SK-N-SH (cell line): ENCODE results near the gene ACER3. TPM values are rescaled to one million over a fixed set of nuclear protein-coding genes. Genes with fewer than 3 reads are reported as not detected.

Experiments
- CTCF ChIA-PET: fragments of 300-600, 350-600 bp; formaldehyde crosslinking; extraction: SDS; loops from one replicate; lab custom pipeline; 2021; lab: Yijun Ruan, JAX
- POLR2A ChIA-PET: fragments of 350-600 bp; sonication (Branson Sonifier 250); formaldehyde crosslinking; extraction: SDS; loops from one replicate; lab custom pipeline; 2020; ENCODE audit warnings: antibody characterized with exemption, inconsistent platforms; lab: Yijun Ruan, JAX
- DNase-seq: peaks from one replicate; pipeline ENCODE4 v3.0.0; 2012
- H2AFZ ChIP-seq: fragments of 200-600 bp; sonication (generic); 2 replicates; pipeline ENCODE4 v1.8.1; 2016; ENCODE audit warnings: antibody characterized with exemption, mild to moderate bottlenecking, low read depth
- H3F3A ChIP-seq: fragments of 200-600 bp; sonication (generic); replicated peaks from 2 replicates; pipeline ENCODE3; 2016; ENCODE audit warnings: antibody characterized with exemption, mild to moderate bottlenecking; ENCODE audit not compliant: insufficient read depth
- H3K27ac ChIP-seq, 2 experiments: fragments of 200-500 bp in 1 of 2; fragments of 200-600 bp in 1 of 2; sonication (Bioruptor generic) in 1 of 2; sonication (generic), shearing (Covaris generic) in 1 of 2; 2 replicates each; pipeline versions ENCODE4 v1.5.1 to v1.6.1; 2014 to 2016; ENCODE audit warnings: low read depth in 2 of 2, inconsistent platforms in 1 of 2, low read length in 1 of 2, mild to moderate bottlenecking in 1 of 2, mixed read lengths in 1 of 2
- H3K27me3 ChIP-seq: fragments of 200-600 bp; sonication (generic), shearing (Covaris generic); 2 replicates; pipeline ENCODE4 v1.6.1; 2016; ENCODE audit warnings: mixed run types; ENCODE audit not compliant: insufficient read depth
- H3K36me3 ChIP-seq, 2 experiments: fragments of 200-500 bp in 1 of 2; fragments of 200-600 bp in 1 of 2; sonication (Bioruptor generic) in 1 of 2; sonication (generic) in 1 of 2; replicated peaks in 1 of 2; 2 replicates each; pipeline versions ENCODE3 to v1.5.1; 2014 to 2016; ENCODE audit warnings: low read length in 1 of 2, mild to moderate bottlenecking in 1 of 2; ENCODE audit not compliant: insufficient read depth in 2 of 2, control insufficient read depth in 1 of 2
- H3K4me1 ChIP-seq, 2 experiments: fragments of 200-500 bp in 1 of 2; fragments of 200-600 bp in 1 of 2; sonication (Bioruptor generic) in 1 of 2; sonication (generic), shearing (Covaris generic) in 1 of 2; 2 replicates each; pipeline versions ENCODE4 v1.5.1 to v1.6.1; 2014 to 2016; ENCODE audit warnings: low read depth in 1 of 2, low read length in 1 of 2, mixed run types in 1 of 2; ENCODE audit not compliant: insufficient read depth in 2 of 2, control insufficient read depth in 1 of 2
- H3K4me2 ChIP-seq: fragments of 200-600 bp; sonication (generic), shearing (Covaris generic); 2 replicates; pipeline ENCODE4 v1.6.1; 2017; ENCODE audit warnings: mixed run types
- H3K4me3 ChIP-seq, 2 experiments: fragments of 200-500 bp in 1 of 2; fragments of 200-600 bp in 1 of 2; sonication (Bioruptor generic) in 1 of 2; sonication (generic), shearing (Covaris generic) in 1 of 2; 2 replicates each; pipeline versions ENCODE4 v1.5.1 to v1.8.1; 2014 to 2016; ENCODE audit warnings: low read depth in 2 of 2, inconsistent platforms in 1 of 2, low read length in 1 of 2, mild to moderate bottlenecking in 1 of 2, mixed read lengths in 1 of 2, moderate library complexity in 1 of 2
- H3K79me2 ChIP-seq: fragments of 200-600 bp; sonication (generic); 2 replicates; pipeline ENCODE4 v1.8.1; 2017; ENCODE audit warnings: mild to moderate bottlenecking; ENCODE audit not compliant: insufficient read depth
- H3K9ac ChIP-seq: fragments of 200-600 bp; sonication (generic); 2 replicates; pipeline ENCODE4 v1.6.1; 2017; ENCODE audit warnings: mixed run types
- H3K9me2 ChIP-seq: fragments of 200-600 bp; sonication (generic); 2 replicates; pipeline ENCODE4 v1.6.1; 2017; ENCODE audit warnings: mixed run types
- H3K9me3 ChIP-seq: fragments of 200-600 bp; sonication (generic); 2 replicates; pipeline ENCODE4 v1.6.1; 2017; ENCODE audit warnings: mixed run types, mild to moderate bottlenecking, moderate library complexity
- H4K20me1 ChIP-seq: fragments of 200-600 bp; sonication (generic); 2 replicates; pipeline ENCODE4 v1.6.1; 2017; ENCODE audit warnings: mild to moderate bottlenecking, mixed run types; ENCODE audit not compliant: insufficient read depth
- CTCF ChIP-seq: fragments of 200-600 bp; sonication (generic); IDR thresholded peaks from 2 replicates; pipeline ENCODE4 v1.6.1; 2017; ENCODE audit warnings: antibody characterized with exemption, mild to moderate bottlenecking, moderate library complexity
- EP300 ChIP-seq, 2 experiments: IDR thresholded peaks; 2 replicates each; pipeline versions ENCODE4 v1.4.0 to v1.6.1; 2012; ENCODE audit warnings: borderline replicate concordance in 1 of 2, low read depth in 1 of 2, low read length in 1 of 2
- IRF3 ChIP-seq: fragments of 150-350 bp; IDR thresholded peaks from 2 replicates; pipeline ENCODE4 v1.6.1; 2016; ENCODE audit warnings: mild to moderate bottlenecking, low read depth, low read length
- MAX ChIP-seq: IDR thresholded peaks from 2 replicates; pipeline ENCODE4 v1.4.0; 2012; ENCODE audit warnings: low read depth
- MXI1 ChIP-seq: IDR thresholded peaks from 2 replicates; pipeline ENCODE4 v1.6.1; 2012; ENCODE audit warnings: mild to moderate bottlenecking, low read depth, low read length, improper control_type of control experiment
- NRF1 ChIP-seq: IDR thresholded peaks from 2 replicates; pipeline ENCODE4 v1.6.1; 2012; ENCODE audit warnings: low read depth, mild to moderate bottlenecking, low read length
- RFX5 ChIP-seq: IDR thresholded peaks from 2 replicates; pipeline ENCODE4 v1.6.1; 2012; ENCODE audit warnings: mild to moderate bottlenecking, improper control_type of control experiment, low read length
- RXRA ChIP-seq: IDR thresholded peaks from 2 replicates; pipeline ENCODE4 v1.4.0; 2012; ENCODE audit warnings: low read depth, mild to moderate bottlenecking, borderline replicate concordance
- SMC3 ChIP-seq: IDR thresholded peaks from 2 replicates; pipeline ENCODE4 v1.6.1; 2012; ENCODE audit warnings: low read depth, low read length, improper control_type of control experiment
- TAF1 ChIP-seq: IDR thresholded peaks from 2 replicates; pipeline ENCODE4 v1.6.1; 2012; ENCODE audit warnings: low read depth, mild to moderate bottlenecking, low read length, moderate library complexity, borderline replicate concordance
- TEAD4 ChIP-seq: IDR thresholded peaks from 2 replicates; pipeline ENCODE4 v1.4.0; 2012; ENCODE audit warnings: mild to moderate bottlenecking, borderline replicate concordance; ENCODE audit not compliant: insufficient read depth
- USF1 ChIP-seq: IDR thresholded peaks from 2 replicates; pipeline ENCODE4 v1.4.0; 2012; ENCODE audit warnings: low read depth, borderline replicate concordance
- WGBS: methylation state at CpG from one replicate; pipeline ENCODE4 v1.1.6; 2017; ENCODE audit warnings: low lambda C conversion rate; 5-methylcytosine and 5-hydroxymethylcytosine counted together
- polyA plus RNA-seq, 3 experiments: library from polyadenylated mRNA; depleted of rRNA; stranded (reverse); fragments of >200 nt; gene quantifications; 2 replicates each; pipeline ENCODE4 v1.2.3, GENCODE V29; 2012

ACER3 gene
- polyA plus RNA-seq, 1 of the 3 experiments (the other 2 are of a cell fraction), result 5.4 TPM

GRCh38 chr11:77038825-77039326, 178.2 kb downstream of the ACER3 start:
- Histone ChIP-seq H4K20me1 (no peaks in the 10 kb centered on the region), H3K4me1 (peaks cover 0 to 3% of the 10 kb centered on the region in 2 experiments; a peak in 1 of 4 replicates), H3K27me3 (no peaks in the 10 kb centered on the region), H3K36me3 (no peaks in the 10 kb centered on the region), H3F3A (no peaks in the 10 kb centered on the region), H3K4me3 (no peak overlapping the region), H2AFZ (no peak overlapping the region), H3K79me2 (no peaks in the 10 kb centered on the region), H3K4me2 (no peak overlapping the region), H3K9me3 (no peaks in the 10 kb centered on the region), H3K27ac (no peak overlapping the region), H3K9me2 (no peaks in the 10 kb centered on the region), H3K9ac (no peak overlapping the region)
- POLR2A ChIA-PET, result no interaction called here
- DNase-seq, result no peak
- TF ChIP-seq RFX5 (no peak), IRF3 (no peak), SMC3 (no peak), MAX (no peak), CTCF (no peak), RXRA (no peak), EP300 (IDR thresholded peaks at IDR 0.05; ENCODE audit: borderline replicate concordance in 1 of 2, low read depth in 1 of 2, low read length in 1 of 2) (no peak), USF1 (no peak), TEAD4 (no peak), NRF1 (no peak), MXI1 (no peak), TAF1 (no peak)
- 68% methylated on average over 16 of the region's 16 CpGs for whole genome bisulfite sequencing
- CTCF ChIA-PET, result interaction anchor here (0.7 to 5.5 kb wide), 31 partner anchors 9 to 523 kb away, joined by 3 to 77 read pairs (median 4); no protein-coding TSS in a partner anchor
